ENCODE measurements around the gene GABBR1. TPM values are rescaled to one million over a fixed set of nuclear protein-coding genes. Genes with fewer than 3 reads are reported as not detected.

Gene GABBR1
- total and polyA plus RNA-seq, 12 donors = 10.2 to 41.3 (median 18.2) TPM

- WGBS, 2 donors = 83% methylated on average over 5 of the region's 5 CpGs
- ATAC-seq = no peak
These were observed 78.2 kb downstream of the GABBR1 start for GRCh38 chr6:29554764-29555163.

DNA sequence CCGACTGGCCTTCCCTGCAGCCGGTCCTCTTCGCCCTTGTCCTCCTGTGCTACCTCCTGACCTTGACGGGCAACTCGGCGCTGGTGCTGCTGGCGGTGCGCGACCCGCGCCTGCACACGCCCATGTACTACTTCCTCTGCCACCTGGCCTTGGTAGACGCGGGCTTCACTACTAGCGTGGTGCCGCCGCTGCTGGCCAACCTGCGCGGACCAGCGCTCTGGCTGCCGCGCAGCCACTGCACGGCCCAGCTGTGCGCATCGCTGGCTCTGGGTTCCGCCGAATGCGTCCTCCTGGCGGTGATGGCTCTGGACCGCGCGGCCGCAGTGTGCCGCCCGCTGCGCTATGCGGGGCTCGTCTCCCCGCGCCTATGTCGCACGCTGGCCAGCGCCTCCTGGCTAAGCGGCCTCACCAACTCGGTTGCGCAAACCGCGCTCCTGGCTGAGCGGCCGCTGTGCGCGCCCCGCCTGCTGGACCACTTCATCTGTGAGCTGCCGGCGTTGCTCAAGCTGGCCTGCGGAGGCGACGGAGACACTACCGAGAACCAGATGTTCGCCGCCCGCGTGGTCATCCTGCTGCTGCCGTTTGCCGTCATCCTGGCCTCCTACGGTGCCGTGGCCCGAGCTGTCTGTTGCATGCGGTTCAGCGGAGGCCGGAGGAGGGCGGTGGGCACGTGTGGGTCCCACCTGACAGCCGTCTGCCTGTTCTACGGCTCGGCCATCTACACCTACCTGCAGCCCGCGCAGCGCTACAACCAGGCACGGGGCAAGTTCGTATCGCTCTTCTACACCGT, 79.5 kb downstream of the GABBR1 start:
- Histone ChIP-seq H3K27ac (no peak overlapping the region), H3K27me3 (peaks cover 0 to 66% (median 47%) of the 10 kb centered on the region in 7 donors), H3K9me3 (no peaks in the 10 kb centered on the region), H3K36me3 (no peaks in the 10 kb centered on the region), H3K4me3 (peak overlapping the region in 9 of 10 donors; percentile 23 to 51 (median 48)), H3K4me1 (peaks cover 5 to 20% (median 14%) of the 10 kb centered on the region in 9 donors)
- ATAC-seq = peak; percentile 73 to 94 (median 78)
- WGBS, 2 donors = 1 to 2% methylated on average over 82 to 83 of the region's 83 CpGs
- TF ChIP-seq, protein P1, sequence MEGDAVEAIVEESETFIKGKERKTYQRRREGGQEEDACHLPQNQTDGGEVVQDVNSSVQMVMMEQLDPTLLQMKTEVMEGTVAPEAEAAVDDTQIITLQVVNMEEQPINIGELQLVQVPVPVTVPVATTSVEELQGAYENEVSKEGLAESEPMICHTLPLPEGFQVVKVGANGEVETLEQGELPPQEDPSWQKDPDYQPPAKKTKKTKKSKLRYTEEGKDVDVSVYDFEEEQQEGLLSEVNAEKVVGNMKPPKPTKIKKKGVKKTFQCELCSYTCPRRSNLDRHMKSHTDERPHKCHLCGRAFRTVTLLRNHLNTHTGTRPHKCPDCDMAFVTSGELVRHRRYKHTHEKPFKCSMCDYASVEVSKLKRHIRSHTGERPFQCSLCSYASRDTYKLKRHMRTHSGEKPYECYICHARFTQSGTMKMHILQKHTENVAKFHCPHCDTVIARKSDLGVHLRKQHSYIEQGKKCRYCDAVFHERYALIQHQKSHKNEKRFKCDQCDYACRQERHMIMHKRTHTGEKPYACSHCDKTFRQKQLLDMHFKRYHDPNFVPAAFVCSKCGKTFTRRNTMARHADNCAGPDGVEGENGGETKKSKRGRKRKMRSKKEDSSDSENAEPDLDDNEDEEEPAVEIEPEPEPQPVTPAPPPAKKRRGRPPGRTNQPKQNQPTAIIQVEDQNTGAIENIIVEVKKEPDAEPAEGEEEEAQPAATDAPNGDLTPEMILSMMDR (IDR thresholded peaks at IDR 0.05) = peak in 3 of 9 donors; percentile 5 to 28 (median 24)
- intact Hi-C loops (cut with DNase I) = no loop called here
- DNase-seq = peak; percentile 14 to 67

More at GRCh38 chr6:29554764-29555163, 78.2 kb downstream of the GABBR1 start:
- Histone ChIP-seq H3K4me3 (no peak overlapping the region), H3K27ac (no peak overlapping the region), H3K9me3 (no peaks in the 10 kb centered on the region), H3K27me3 (peaks cover 0 to 75% (median 51%) of the 10 kb centered on the region in 7 donors), H3K36me3 (no peaks in the 10 kb centered on the region), H3K4me1 (peaks cover 5 to 20% (median 14%) of the 10 kb centered on the region in 9 donors)
- TF ChIP-seq, protein P1 (IDR thresholded peaks at IDR 0.05) = no peak
- intact Hi-C loops (cut with DNase I) = no loop called here
- no peak for DNase-seq

GRCh38 chr6:29552512-29553051, 80.4 kb downstream of the GABBR1 start:
- TF ChIP-seq, protein P1 (IDR thresholded peaks at IDR 0.05) = no peak
- H3K4me1 ChIP-seq = peaks cover 5 to 20% (median 14%) of the 10 kb centered on the region in 9 donors
- peak overlapping the region in 8 of 10 donors; percentile 23 to 51 (median 48) for H3K4me3 ChIP-seq
- WGBS, 2 donors = 31 to 32% methylated on average over 5 of the region's 5 CpGs
- H3K36me3 ChIP-seq = no peaks in the 10 kb centered on the region
- no peak overlapping the region for H3K27ac ChIP-seq
- H3K9me3 ChIP-seq = no peaks in the 10 kb centered on the region
- ATAC-seq (peak in 7 of 8 donors; percentile 57 to 88 (median 76)), DNase-seq (peak in 1 of 2 donors; percentile 41)
- intact Hi-C loops (cut with DNase I) = no loop called here
- peaks cover 0 to 62% (median 46%) of the 10 kb centered on the region in 7 donors for H3K27me3 ChIP-seq

DNA sequence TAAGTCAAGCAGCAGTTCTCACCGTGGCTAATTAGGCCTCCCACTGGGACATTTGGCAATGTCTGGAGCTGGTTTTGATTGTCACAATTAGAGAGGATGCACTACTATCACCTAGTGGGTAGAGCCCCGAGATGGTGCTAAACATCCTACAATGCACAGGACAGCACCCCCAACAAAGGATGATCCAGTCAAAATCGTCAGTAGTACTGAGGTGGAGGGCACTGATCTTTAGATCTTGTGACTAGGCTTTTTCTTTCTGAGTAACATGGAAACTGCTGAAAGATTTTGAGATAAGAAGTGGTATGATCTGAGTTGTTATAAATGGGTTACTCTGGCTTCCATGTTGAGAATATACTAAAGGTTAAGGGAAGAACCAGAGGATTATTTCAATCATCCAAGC, 85.4 kb downstream of the GABBR1 start:
- 11 to 14% methylated on average over 3 of the region's 3 CpGs for WGBS, 2 donors
- ATAC-seq = no peak
- intact Hi-C loops (cut with DNase I) = no loop called here
- Histone ChIP-seq H3K4me3 (no peak overlapping the region), H3K4me1 (peaks cover 0 to 2% (median 0%) of the 10 kb centered on the region in 9 donors), H3K27ac (no peak overlapping the region), H3K27me3 (peaks cover 0 to 49% (median 16%) of the 10 kb centered on the region in 7 donors), H3K36me3 (no peaks in the 10 kb centered on the region), H3K9me3 (peaks cover 0 to 6% (median 0%) of the 10 kb centered on the region in 11 donors)
- no peak for DNase-seq
- TF ChIP-seq, protein P1 (IDR thresholded peaks at IDR 0.05) = no peak
